ENCODE results near the gene ANXA2.
"Not testable (repeated sequence)": the region's sequence is repeated elsewhere in the genome, so short reads cannot be mapped to it uniquely, and the experiment has no call there.

The ANXA2 gene

DNA sequence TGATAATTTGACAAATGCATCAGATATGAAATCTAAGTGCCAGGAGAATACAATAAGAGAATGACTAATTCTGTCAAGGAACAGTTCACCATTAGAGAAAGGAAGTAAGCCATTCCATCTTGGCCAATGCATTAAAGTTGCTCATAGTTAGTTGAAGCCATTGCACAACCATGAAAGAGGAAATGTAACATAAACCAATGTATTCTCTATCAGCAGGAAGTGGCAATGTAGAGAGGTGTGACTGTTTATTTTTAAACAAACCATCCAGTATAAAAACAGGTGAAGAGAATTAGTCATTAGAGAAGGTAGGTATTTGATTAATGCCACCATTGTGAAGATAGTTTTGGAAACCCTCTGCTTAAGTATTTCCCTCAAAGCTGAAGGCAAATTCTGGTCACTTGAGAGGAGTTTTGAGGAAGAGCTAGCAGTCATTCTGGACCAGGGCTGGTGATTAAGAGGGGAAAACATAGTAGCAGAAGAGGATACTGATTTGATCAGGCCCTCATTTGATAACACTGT lies 10.7 kb upstream of the ANXA2 start:
- peak; percentile 95 for DNase-seq

DNA sequence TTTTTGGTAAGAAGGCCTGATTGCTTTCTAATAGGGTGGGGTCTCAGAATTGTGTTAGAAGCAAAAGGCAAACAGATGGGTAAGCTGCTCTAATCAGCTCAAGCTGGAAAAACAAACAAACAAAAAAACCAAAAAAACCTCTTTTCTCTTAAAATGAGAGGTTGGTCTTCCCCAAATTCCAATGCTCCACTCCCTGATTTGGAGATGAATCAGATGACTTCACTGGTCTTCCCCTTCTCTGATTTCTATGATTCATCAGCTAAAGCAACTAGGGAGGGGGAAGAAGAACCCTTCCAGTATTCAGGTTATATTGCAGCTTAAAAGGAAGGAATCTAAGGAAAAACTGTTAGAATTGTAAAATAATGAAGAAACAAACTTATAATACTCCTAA lies 9.6 kb upstream of the ANXA2 start:
- DNase-seq, result no peak

- DNase-seq, result no peak
Measured at GRCh38 chr15:60406513-60407414, 9.0 kb upstream of the ANXA2 start.

- DNase-seq, result no peak
Measured at GRCh38 chr15:60405399-60405798, 7.6 kb upstream of the ANXA2 start.

DNA sequence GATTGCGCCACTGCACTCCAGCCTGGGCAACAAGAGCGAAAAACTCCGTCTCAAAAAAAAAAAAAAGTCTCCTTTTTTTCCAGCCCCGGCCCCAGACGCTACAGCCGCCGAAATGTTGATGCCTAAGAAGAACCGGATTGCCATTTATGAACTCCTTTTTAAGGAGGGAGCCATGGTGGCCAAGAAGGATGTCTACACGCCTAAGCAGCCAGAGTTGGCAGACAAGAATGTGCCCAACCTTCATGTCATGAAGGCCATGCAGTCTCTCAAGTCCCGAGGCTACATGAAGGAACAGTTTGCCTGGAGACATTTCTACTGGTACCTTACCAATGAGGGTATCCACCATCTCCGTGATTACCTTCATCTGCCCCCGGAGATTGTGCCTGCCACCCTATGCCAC lies 6.6 kb upstream of the ANXA2 start:
- not testable (repeated sequence) for DNase-seq

DNA sequence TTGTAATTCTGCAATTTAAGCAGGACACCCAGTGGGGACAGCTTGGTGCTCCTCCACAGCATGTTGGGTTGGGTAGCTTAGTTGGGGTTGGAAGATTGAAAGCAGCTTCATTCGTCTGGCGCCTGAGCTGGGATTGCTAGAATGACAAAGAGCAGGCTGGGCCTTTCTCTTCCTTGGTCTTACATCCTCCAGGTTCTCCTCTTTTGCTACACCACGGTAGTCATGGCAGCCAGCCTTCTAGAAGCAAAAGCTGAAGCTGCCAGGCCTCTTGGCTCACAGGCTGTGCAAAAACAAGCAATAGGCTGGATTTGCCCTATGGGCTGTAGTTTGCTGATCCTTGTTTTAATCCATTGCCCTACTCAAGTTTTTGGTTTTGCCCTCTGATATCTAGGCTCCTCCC lies 3.2 kb upstream of the ANXA2 start:
- DNase-seq, result peak; percentile 12

GRCh38 chr15:60399931-60400330 lies 2.1 kb upstream of the ANXA2 start:
- DNase-seq, result no peak

- DNase-seq, result no peak
Measured at GRCh38 chr15:60399246-60399915, 1.6 kb upstream of the ANXA2 start.

DNA sequence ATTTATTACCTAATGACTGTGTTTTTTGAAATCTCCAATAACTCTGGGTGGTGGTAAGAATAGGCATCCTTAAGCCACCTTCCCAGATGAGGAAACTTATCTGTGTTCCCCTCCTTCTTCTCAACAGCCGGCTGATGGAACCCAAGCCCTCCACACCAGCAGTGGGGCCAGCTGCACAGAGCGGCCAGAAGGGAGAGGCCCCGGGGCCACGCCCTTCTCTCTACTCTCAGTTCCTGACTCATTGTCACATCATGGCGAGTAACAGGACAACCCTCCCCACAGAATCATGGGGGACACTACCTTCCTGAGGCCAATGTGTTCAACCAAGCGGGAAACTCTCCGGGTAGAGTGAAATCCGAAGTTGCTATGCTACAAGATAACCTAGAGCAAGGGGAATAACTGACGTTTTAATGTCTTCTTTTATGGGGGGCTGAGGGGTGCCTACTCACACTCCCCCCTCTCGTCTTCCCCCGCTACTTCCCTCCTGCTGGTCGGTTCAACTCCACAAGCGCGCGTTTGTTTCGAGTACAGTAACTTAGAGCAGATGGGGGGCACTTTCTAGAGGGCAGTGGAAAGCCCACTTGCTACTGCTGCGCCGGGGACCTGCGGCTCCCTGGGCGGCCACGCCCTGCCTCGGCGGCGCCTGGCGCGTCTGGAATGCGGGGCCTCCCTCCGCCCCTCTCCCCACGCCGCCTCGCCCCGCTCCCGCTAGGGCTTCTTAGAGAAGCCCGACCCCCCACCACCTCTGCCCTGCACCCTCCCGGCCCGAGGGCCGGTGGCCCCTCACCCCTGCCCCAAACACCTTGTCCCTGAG lies 621 bp downstream of the ANXA2 start:
- DNase-seq, result peak; percentile 67

- DNase-seq, result no peak
Measured at GRCh38 chr15:60396560-60396957, 1.2 kb downstream of the ANXA2 start.

GRCh38 chr15:60396100-60396499 lies 1.7 kb downstream of the ANXA2 start:
- no peak for DNase-seq

DNA sequence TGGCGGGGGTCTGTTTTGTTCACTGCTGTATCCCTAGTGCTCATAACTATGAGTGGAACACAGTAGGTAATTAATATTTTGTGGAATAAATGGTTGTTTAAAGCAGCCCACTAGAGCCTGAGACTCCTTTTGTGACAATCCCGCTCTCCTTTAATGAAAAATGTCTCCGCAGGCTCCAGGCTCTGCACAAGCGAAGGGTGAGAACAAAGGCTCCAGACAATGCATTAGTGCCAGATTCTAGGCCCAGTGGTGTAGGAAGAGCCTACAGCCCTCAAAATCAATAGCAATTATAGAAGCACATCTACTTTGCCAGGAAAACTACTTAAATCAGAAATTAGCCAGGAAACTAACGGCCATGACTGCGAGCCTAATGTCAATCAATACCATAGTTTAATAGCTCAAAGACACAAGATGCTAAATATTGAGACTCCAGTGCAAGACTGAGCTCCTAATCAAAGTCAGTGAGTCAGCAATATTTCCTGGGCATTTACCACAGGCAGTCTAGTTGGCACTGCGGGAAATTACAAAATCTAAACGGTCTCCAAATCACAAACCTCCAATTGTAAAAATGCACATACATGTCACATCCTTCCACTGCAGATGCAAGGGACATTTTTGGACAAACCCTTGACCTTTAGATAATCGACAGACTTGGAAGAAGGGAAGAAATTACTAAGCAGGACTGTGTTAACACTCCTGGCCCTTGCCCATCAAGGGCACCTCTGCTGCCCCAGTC lies 2.3 kb downstream of the ANXA2 start:
- peak; percentile 49 for DNase-seq

- peak; percentile 19 for DNase-seq
Measured at GRCh38 chr15:60394689-60395097, 3.1 kb downstream of the ANXA2 start.

- DNase-seq, result peak; percentile 65
Measured at GRCh38 chr15:60392986-60393790, 4.6 kb downstream of the ANXA2 start.

DNA sequence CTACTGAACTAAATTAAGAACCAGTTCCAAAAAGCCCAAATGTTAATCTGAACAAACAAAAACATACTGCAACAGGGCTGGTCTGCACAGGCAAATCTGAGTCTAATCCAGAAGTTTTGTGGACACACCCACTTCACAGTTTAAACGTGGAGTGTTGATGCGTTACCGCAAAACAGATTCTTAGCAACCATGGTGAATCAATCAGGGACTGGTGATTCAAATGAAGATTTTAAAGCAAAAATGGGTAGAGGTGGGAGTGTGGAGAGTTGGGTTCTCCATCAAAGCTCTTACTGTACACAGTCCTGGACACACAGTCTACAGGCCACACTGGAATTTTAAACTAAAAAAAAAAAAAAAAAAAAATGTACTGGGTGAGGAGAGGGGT lies 5.2 kb downstream of the ANXA2 start:
- DNase-seq, result no peak

GRCh38 chr15:60391722-60392315 lies 6.0 kb downstream of the ANXA2 start:
- peak; percentile 27 for DNase-seq

GRCh38 chr15:60390871-60391501 lies 6.8 kb downstream of the ANXA2 start:
- DNase-seq, result peak; percentile 91

DNA sequence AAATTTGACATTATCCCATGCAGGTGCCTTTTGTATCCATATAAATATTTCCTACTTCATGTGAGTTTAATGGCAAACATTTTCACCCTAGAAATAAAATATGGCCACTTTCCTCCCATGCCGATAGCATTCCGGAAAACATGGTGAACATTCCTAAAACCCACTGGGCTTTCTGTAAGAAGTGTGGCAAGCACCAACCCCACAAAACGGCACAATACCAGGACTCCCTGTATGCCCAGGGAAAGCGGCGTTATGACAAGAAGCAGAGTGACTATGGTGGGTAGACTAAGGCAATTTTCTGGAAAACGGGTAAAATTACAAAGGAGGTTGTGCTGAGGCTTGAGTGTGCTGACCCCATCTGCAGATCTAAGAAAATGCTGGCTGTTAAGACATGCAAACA lies 7.6 kb downstream of the ANXA2 start:
- no peak for DNase-seq

GRCh38 chr15:60389261-60390077 lies 8.3 kb downstream of the ANXA2 start:
- DNase-seq, result no peak

- DNase-seq, result no peak
Measured at GRCh38 chr15:60387321-60387720, 10.5 kb downstream of the ANXA2 start.
